Fibroblast of lung (primary cell): Measurements from ENCODE around the gene TCF20.

Source experiments
- EZH2 ChIP-seq: IDR thresholded peaks from 2 replicates; pipeline ENCODE4 v1.5.1; 2012; ENCODE audit warnings: low read length, control low read depth, mild to moderate bottlenecking; ENCODE audit errors: missing control alignments
- TF ChIP-seq, protein P1 (sequence below), 2 donors: IDR thresholded peaks in 1 of 2; conservative IDR thresholded peaks in 1 of 2; 1 replicate in 1 of 2; 2 replicates in 1 of 2; pipeline ENCODE4 v1.5.1; 2011 to 2012; ENCODE audit warnings: low read length in 2 of 2, control low read depth in 1 of 2, inconsistent platforms in 1 of 2, low read depth in 1 of 2, mild to moderate bottlenecking in 1 of 2

DNA sequence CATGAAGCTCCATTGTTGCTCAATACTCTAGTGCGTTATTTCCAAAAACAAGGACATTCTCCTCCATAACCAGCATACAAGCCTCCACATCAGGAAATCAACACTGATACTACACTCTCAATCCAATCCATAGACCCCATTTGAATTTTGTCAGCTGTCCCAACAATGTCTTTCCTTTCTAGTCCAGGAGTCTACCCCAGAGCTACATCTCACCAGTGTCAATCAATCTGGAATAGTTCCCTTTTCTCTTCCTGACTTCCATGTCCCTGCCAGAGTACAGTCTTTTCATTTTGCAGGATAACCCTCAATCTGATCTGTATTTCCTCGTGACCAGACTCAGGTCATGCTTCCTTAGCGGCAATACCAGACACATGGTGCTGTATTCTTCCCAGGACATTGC, 43.0 kb downstream of the TCF20 start:
- TF ChIP-seq EZH2 = no peak
- TF ChIP-seq, protein P1, sequence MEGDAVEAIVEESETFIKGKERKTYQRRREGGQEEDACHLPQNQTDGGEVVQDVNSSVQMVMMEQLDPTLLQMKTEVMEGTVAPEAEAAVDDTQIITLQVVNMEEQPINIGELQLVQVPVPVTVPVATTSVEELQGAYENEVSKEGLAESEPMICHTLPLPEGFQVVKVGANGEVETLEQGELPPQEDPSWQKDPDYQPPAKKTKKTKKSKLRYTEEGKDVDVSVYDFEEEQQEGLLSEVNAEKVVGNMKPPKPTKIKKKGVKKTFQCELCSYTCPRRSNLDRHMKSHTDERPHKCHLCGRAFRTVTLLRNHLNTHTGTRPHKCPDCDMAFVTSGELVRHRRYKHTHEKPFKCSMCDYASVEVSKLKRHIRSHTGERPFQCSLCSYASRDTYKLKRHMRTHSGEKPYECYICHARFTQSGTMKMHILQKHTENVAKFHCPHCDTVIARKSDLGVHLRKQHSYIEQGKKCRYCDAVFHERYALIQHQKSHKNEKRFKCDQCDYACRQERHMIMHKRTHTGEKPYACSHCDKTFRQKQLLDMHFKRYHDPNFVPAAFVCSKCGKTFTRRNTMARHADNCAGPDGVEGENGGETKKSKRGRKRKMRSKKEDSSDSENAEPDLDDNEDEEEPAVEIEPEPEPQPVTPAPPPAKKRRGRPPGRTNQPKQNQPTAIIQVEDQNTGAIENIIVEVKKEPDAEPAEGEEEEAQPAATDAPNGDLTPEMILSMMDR (conservative IDR thresholded peaks at IDR 0.05 in 1 of 2, IDR thresholded peaks at IDR 0.05 in 1 of 2; ENCODE audit: low read depth in 1 of 2, low read length in 2 of 2) = no peak
